Fibroblast of villous mesenchyme (primary cell): ENCODE results near the gene SRPX. TPM values are rescaled to one million over a fixed set of nuclear protein-coding genes. Genes with fewer than 3 reads are reported as not detected.

Experiments
- DNase-seq: peaks from one replicate; pipeline ENCODE4 v3.0.0-alpha.2; 2010; ENCODE audit warnings: low read depth
- H3K4me3 ChIP-seq: 2 replicates; pipeline ENCODE4 v1.5.1; 2011; ENCODE audit warnings: low read depth, mild to moderate bottlenecking, low read length
- total RNA-seq: library from RNA; depleted of rRNA; stranded (reverse); fragments of >200 nt; gene quantifications from 2 replicates; pipeline ENCODE4 v1.2.3, GENCODE V29; 2012
- TF ChIP-seq, protein P1 (sequence below): IDR thresholded peaks from 2 replicates; pipeline ENCODE4 v1.5.1; 2012; ENCODE audit warnings: low read depth, mild to moderate bottlenecking, low read length; ENCODE audit not compliant: insufficient read depth

Gene SRPX
- total RNA-seq, 1 donor, result 36.7 TPM

GRCh38 chrX:38102240-38102639 is 118.4 kb downstream of the SRPX start:
- TF ChIP-seq, protein P1, sequence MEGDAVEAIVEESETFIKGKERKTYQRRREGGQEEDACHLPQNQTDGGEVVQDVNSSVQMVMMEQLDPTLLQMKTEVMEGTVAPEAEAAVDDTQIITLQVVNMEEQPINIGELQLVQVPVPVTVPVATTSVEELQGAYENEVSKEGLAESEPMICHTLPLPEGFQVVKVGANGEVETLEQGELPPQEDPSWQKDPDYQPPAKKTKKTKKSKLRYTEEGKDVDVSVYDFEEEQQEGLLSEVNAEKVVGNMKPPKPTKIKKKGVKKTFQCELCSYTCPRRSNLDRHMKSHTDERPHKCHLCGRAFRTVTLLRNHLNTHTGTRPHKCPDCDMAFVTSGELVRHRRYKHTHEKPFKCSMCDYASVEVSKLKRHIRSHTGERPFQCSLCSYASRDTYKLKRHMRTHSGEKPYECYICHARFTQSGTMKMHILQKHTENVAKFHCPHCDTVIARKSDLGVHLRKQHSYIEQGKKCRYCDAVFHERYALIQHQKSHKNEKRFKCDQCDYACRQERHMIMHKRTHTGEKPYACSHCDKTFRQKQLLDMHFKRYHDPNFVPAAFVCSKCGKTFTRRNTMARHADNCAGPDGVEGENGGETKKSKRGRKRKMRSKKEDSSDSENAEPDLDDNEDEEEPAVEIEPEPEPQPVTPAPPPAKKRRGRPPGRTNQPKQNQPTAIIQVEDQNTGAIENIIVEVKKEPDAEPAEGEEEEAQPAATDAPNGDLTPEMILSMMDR, result no peak
- H3K4me3 ChIP-seq, result no peak overlapping the region

GRCh38 chrX:38099688-38100087 is 121.0 kb downstream of the SRPX start:
- DNase-seq, result no peak
- TF ChIP-seq, protein P1, result no peak
- H3K4me3 ChIP-seq, result no peak overlapping the region

More at GRCh38 chrX:38102240-38102639, 118.4 kb downstream of the SRPX start:
- no peak for DNase-seq

Other genes with a start within 250 kb of the SRPX start
- 10.4 and 21.9 TPM in 2 replicates for gene SYTL5, start 214.3 kb downstream of the SRPX start, total RNA-seq
- gene RPGR, start 106.6 kb upstream of the SRPX start, total RNA-seq, result 4.3 and 6.8 TPM in 2 replicates
- gene OTC, start 131.7 kb upstream of the SRPX start, total RNA-seq, result not detected in 2 replicates